GM19025 (cell line): ENCODE data around the gene ASGR1.
"Not testable (repeated sequence)": the region's sequence is repeated elsewhere in the genome, so short reads cannot be mapped to it uniquely, and the experiment has no call there.

Experiments used
- ATAC-seq: cut with Tn5 transposase; IDR thresholded peaks from one replicate; pipeline ENCODE4 v1.9.1; 2021; ENCODE audit warnings: mild to moderate bottlenecking, low read depth, moderate library complexity; ENCODE audit not compliant: unreplicated experiment

ASGR1 gene

DNA sequence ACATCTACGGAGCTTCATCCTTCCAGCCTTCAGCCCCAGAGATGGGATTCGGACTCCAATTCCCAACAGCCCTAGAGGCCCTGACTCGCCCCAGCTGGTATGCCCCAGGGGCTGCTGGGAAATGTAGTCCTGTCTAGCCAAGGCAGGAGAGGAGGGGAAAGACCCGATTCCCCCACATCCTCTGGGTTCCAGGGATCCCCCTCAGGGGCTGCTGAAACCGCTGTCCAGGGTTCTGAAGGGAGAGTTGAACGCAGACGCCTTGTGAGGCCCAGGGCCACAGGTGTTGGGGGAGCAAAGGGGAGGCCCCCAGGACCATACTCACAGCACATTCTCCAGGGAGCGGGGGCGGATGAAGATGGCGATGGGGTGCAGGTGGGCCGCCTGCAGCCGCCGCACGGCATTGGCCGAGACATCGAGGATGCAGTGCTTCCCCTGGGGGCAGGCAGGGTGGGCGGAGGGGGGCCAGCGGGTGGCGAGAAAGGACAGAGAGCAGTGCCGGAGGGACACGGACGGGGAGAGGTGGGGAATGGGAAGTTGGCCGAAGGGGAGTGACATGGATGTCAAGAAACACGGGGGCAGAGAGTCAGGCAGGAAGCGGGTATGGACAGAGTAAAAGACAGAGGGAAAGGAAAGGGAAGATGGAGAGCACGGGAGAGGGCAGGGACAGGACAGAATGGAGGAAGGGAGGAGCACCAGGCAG lies 12.6 kb upstream of the ASGR1 start:
- no peak for ATAC-seq

DNA sequence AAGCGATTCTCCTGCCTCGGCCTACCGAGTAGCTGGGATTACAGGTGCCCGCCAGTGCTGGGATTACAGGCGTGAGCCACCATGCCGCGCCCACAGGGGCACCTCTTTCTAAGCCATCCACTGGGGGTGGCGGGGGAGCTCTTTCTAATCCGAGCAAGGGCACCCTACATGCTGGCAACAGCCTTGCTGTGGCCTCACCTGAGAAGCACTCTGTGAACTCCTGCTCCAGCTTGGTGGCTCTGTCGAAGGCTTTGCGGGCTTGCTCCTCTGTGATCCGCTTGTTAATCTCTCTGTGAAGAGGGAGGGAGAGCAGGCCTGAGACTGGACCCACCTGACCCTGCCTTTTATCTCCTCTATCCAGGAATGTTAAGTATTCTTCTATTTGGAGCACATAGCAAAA lies 11.9 kb upstream of the ASGR1 start:
- no peak for ATAC-seq

DNA sequence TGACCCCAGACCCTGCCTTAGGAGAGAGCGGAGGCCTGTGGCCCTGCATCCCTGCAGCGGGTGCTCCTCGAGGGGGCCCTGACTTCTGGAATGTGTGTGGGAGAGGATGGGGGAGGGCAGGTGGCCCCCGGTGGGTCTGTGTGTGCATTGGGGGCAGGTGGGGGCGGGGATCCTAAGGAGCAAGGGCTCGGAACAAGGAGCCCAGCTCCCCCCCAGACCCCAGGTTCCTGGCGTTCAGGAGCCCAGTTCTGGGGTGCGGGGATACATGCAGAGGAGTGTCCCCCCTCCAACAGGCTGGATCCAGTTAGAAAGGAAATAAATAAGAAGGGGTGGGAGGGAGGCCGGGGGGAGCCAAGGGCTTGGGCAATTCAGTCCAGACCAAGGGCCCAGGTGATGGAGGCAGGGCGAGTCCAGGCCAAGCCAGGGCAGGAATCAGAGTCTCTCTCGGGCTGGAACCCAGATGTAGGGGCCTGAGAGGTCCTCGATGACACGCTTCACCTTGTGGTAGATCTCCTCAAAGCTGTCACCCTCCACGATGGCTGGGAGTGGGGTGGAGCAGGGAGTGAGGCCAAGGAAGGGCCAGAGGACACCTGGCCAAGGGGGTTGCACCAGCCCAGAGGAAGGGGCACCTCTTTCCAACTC lies 11.2 kb upstream of the ASGR1 start:
- ATAC-seq: no peak

DNA sequence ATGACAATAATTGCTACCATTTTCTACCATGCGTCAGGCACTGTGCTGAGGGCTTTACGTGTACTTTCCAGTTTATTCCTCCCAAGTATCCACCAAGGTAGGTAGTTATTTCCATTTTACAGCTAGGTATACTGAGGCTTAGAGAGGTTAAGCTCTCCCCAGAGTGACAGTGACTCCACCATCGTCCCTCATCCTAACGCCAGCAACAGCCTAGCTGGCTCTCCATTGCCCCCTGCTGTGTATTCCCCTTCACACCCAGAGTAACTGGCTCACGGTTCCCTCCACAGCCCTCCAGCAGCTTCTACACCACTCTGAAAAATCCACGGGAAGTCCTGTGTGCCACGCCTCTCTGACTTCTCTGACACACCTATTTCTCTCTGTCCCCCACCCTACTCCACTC lies 7.1 kb upstream of the ASGR1 start:
- no peak for ATAC-seq

DNA sequence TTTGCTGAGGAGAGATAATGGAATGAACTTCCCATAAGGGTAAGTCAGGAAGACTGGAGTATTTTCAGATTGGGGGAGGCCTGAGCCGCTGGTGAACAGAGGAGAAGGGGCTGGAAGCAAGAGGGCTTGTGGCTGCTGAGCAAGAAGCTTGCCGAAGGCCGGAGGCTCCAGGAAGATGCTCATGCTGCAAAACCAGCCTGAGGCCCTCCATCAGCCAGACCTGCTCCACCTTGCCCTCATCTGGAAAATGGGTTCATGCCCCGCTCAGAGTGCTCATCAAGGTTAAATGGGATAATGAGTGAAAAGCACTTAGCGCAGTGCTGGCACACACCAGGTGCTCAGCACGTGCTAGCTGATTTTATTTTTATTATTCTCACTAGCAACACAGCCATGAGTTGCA lies 5.5 kb upstream of the ASGR1 start:
- ATAC-seq: no peak

DNA sequence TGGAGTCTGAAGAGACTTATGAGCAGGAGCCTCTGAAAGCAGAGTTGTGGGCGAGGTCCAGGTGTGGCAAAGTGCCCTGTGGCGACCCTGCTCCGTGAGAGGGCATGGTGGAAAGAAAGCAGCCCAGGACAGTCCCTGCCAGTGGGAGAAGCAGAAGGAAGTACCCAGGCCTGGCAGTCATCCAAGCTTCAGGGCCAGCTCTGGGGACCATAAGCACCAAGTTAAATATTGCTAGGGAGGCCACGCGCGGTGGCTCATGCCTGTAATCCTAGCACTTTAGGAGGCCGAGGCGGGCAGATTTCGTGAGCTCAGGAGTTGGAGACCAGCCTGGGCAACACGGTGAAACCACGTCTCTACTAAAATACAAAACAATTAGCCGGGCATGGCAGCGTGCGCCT lies 4.9 kb upstream of the ASGR1 start:
- no peak for ATAC-seq

DNA sequence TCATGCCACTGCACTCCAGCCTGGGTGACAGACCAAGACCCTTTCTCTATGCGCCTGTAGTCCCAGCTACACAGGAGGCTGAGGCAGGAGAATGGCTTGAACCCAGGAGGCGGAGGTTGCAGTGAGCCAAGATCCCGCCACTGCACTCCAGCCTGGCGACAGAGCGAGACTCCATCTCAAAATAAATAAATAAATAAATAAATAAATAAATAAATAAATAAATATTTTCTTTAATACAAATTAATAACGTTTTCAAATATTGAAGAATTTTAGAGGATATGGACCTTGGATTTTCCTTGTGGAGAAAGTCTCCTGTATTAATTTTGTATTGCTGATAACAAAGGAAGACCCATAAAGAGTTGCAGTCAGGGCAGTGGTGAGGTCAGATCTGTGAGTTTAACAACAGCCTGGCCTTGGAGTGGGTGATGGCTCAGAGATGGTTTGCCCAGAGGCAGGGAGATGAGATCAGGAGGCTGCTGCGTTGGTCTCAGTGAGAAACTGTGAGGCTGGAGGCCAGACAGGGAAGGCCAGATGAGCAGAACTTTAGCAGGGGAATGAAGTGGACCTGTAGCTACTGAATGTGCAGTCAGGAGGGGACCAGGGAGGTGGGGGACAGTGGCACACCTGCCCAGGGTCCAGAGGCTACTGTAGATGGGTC lies 4.4 kb upstream of the ASGR1 start:
- no peak for ATAC-seq

DNA sequence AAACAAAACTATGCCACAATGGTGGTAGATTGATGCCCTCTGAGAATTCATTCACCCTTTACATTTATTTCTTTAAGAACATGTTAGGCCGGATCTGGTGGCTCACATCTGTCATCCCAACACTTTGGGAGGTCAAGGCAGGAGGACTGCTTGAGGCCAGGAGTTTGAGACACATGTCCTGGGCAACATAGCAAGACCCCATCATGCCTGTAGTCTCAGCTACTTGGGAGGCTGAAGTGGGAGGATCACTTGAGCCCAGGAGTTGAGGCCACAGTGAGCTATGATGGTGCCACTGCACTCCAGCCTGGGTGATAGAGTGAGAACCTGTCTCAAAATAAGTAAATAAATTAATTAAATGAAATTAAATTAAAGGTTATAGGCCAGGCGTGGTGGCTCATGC lies 2.9 kb upstream of the ASGR1 start:
- not testable (repeated sequence) for ATAC-seq

DNA sequence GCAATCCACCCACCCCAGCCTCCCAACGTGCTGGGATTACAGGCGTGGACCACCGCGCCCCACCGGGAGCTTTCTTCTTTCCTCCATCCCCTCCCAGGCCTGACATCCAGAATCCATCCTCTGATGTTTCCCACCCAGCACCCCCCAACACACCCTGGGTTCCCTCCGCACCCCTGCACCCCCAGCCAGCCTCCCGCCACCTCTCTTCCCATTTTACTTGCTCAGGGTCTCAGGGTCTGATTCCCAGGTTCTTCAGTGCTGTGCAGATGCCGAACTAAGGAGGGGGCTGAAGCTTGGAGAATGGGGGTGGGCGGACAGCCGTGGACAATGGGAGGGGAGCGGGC lies 225 bp downstream of the ASGR1 start:
- ATAC-seq: no peak

DNA sequence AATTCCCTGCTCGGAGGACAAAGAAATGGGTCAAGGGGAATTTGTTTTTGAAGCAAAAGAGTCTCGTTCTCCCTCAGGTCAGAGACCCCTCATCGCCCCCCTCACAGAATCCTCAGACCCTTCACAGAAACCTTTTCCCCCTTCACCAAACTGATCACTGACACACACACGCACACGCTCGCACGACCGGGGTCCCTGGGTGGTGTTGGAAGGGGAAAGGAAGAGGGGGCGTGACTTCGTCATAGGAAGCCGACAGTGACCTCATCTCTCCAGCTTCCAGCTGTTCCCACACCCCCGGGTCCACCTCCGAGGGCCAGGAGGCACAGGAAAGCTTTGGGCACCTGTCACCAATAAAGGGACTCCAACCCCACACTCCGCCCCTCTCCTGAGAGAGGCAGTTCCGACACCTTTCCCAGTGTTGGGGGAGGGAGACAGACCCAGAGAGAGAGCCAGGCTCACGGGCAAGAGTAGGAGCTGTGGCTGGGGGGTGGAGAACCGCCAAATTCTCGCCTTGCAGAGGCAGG lies 1.2 kb downstream of the ASGR1 start:
- no peak for ATAC-seq

DNA sequence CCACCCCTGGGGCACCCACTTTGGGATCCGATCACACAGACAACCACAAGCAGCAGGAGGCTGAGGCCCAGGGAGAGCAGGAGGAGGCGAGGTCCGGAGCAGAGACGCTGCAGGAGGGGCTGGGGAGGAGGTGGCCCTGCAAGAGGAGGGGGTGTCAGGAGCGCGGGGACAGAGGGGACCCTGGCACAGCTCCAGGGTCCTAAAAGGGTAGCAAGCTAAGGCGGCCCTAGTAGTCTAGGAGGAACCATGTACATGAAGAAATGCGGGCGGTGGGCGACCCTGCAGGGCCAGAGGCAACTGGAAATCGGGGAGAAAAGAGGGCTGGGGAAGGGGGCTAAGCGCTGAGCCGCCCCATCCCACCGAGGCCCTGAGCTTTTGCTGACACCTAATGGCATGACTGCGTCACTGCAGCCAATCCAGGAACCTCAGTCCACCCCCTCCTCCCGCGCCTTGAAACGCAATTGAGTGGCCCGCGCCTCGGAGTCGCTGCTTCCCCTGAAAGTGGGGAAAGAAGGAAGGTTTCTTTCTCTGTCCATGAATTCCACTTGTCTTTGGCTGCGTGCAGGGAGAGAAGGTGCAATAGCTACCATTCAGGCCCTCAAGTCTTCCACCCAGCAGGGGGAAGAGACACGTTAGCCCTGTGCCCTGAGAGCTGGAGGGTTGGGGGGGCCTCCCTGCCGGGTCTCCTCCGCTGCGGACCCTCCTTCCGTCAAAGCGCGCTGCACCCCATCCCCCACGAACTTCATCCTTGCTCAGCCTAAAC lies 1.8 kb downstream of the ASGR1 start:
- no peak for ATAC-seq

DNA sequence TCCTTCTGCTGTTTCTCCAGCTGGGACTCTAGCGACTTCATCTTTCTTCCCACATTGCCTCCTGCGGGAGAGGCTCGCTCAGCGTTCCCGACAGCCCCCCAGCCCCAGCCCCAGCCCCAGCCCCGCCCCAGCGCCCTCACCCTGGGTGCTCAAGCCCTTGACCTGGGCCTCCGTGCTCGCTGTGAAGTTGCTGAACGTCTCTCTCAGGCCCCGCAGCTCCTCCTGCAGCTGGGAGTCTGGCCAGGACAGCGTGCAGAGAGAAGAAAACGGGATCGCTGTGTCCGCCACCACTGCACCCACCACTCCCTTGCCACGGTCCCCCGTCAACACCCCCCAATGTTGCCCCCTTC lies 2.4 kb downstream of the ASGR1 start:
- ATAC-seq: no peak

DNA sequence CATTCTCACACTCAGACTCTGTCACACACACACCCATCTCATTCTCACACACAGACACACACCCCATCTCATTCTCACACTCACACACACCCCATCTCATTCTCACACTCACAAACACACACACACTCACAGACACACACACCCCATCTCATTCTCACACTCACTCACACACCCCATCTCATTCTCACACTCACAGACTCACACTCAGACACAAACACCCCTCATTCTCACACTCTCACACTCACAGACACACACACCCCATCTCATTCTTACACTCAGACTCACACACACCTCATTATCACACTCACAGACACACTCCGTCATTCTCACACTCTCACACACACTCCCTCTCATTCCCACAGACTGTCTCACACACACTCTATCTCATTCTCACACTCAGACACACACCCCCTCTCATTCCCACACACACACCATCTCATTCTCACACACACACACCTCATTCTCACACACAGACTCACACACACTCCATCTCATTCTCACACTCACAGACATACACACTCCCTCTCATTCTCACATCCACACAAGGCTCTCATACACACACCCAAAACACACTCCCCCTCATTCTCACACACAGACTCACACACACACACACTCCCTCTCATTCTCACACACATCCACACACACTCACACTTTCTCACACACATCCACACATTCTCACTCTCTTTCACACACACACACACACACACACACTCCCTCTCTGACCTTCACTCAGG lies 2.9 kb downstream of the ASGR1 start:
- ATAC-seq: no peak

DNA sequence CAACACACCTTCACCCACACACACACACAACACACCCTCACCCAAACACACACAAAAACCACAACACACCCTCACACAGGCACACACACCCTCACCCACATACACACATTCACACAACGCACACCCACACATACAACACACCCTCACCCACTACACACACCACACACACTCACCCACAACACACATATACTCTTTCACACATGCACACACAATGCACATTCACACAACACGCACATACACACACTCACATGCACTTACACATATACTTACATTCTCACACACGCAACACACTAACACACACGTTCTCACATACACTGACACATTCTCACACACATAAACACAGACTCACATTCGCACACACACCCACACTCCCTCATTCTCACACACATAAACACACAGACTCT lies 3.8 kb downstream of the ASGR1 start:
- ATAC-seq: no peak

DNA sequence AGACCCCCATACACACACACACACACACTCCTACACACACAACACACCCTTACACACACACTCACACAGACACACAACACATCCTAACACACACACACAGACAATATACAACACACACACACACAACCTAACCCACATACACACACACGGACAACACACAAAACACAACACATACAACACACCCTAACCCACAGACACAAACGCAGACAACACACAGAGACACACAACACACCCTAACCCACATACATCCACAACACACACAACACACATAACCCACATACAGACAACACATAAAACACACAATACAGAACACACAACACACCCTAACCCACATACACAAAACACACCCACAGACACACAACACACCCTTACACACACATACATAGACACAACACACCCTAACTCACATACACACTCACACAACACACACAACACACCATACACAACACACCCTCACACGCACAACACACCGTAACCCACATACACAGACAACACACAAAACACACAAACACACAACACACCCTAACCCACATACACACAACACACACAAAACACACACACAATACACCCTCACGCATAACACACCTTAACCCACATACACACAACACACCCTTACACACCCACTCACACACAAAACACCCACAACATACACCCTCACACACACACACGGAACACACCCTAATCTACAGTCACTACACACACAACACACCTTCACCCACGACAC lies 4.4 kb downstream of the ASGR1 start:
- no peak for ATAC-seq

DNA sequence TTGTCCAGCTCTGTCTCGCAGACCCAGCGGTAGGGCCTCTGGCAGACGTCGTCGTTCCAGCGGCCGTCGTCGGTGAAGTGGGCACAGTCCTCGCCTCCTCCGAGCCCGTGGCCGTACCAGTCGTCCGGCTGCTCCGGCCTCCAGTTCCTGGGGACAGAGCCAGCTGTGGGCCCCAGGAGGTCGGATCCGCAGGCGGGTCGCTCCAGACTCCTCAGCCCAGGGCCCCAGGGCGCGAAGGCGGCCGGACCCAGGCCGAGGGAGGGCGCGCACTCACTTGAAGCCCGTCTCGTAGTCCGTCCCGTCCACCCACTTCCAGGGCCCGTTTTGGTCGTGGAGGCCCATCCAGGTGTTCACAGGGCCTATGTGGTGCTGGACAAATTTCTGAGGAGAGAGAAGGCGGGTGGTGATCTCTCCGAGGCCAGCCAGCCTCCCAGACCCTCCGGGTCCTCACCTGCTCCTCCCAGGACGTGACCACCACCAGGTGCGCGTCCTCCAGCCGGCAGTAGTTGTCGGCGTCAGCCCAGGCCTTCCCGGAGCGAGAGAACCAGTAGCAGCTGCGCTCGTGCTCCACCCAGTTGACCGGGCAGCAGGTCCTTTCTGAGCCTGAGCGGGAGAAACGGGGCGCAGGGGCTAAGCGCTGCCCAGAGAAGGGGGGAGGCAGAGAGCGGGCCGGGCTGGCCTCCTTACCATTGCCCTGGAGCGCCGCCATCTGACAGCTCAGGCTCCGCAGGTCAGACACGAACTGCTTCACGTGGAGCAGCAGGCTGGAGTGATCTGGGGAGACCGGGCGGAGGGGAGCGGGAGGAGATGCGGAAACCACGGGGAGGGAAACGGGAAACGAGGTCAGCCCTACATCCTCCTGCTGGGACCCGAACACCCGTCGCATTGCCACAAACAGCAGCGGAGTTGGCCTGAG lies 5.2 kb downstream of the ASGR1 start:
- ATAC-seq: no peak

DNA sequence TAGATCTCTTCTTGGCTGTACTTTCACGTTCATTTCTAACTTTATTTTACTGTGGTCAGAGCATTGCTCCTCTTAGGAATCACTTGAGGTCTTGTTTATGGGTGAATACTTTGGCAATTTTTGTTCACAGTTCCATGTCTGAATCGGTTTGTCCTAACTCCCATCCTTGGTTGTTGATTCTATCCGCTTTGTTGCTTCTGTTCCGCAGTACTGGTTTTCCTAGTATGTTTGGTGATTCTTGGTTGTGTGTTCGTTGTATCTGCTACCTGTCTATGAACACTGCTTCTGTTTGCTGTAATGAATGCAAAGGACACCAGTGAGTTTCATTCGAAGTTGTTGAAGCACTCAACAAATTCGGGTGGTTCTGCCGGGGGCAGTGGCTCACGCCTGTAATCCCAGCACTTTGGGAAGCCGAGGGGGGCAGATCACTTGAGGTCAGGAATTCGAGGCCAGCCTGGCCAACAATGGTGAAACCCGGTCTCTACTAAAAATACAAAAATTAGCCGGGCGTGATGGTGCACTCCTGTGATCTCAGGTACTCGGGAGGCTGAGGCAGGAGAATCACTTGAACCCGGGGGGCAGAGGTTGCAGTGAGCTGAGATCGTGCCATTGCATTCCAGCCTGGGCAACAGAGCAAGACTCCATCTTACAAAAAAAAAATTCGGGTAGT lies 6.5 kb downstream of the ASGR1 start:
- not testable (repeated sequence) for ATAC-seq

DNA sequence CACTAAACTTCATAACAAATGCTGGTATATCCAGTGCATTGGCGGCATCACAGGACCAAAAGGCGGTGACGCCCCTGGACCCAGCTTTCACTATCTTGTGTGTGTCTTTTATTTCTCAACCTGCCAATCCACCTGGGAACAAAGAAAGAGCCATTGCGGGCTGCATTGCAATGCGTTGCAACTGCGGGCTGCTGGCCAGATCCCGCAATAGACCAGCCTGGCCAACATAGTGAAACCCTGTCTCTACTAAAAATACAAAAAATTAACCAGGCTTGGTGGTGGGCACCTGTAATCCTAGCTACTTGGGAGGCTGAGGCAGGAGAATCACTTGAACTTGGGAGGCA lies 9.6 kb downstream of the ASGR1 start:
- not testable (repeated sequence) for ATAC-seq
